Activated CD4-positive, alpha-beta T cell treated with anti-CD3 and anti-CD28 coated beads for 1 hour (primary cell): ENCODE data around the gene PRKCB.

ENCODE experiments used
- DNase-seq: peaks from one replicate; pipeline ENCODE4 v3.0.0-alpha.2; 2020

Gene PRKCB

GRCh38 chr16:23969468-23970297, 133.9 kb downstream of the PRKCB start:
- no peak for DNase-seq

GRCh38 chr16:23974223-23974622, 138.4 kb downstream of the PRKCB start:
- DNase-seq, result no peak

DNA sequence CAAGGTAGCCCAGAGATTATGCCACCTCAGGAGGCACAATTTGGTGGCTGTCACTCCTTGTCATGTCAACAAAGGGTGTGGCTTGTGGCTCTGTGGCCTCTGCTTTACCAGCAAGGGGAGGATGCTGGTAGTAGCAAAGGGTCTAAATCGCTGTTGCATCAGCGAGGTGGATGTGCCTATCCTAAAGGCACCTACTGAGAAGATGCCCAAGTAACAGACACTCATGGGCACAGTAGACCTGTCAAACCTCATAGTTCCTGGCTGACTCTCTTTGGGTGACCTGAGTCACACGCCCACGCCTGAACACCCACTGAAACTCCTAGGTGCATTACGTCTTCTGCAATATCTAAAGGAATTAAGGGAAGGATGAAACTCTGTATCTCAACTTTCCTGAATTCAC, 139.5 kb downstream of the PRKCB start:
- DNase-seq, result no peak

DNA sequence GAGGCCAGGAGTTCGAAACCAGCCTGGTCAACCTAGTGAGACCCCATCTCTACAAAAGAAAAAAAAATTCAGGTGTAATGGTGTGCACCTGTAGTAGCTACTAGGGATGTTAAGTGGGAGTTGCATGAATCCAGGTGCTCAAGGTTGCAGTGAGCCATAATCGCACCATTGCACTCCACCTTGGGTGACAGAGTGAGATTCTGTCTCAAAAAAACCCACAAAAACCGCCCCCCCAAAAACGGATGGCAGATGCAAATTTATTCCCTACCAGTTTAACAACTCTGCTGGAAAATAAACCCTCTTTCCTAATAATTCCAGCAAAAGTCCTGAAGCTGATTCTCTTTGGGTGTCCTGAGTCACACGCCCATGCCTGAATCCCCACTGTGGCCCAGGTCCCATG, 140.3 kb downstream of the PRKCB start:
- DNase-seq, result no peak

- no peak for DNase-seq
These were observed 140.7 kb downstream of the PRKCB start for GRCh38 chr16:23976524-23976923.

GRCh38 chr16:23979441-23979840, 143.7 kb downstream of the PRKCB start:
- no peak for DNase-seq

- no peak for DNase-seq
These were observed 144.2 kb downstream of the PRKCB start for GRCh38 chr16:23979982-23980381.

- DNase-seq, result no peak
These were observed 145.9 kb downstream of the PRKCB start for GRCh38 chr16:23981429-23982399.

DNA sequence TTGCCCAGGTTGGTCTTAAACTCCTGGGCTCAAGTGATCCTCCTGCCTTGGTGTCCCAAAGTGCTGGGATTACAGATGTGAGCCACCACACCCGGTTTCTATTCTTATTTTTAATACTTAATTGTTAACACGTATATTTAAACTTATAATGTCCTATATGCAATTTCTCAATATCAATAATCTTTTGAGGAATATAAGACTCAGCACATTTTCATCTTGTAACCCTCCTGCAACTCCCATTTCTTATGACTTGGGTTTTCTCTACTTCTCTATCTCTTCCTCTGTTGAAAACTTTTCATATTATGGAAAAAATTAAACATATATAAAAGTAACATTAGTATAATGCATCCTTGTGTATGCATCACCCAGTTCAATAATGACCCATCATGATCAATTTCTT, 150.7 kb downstream of the PRKCB start:
- no peak for DNase-seq

- no peak for DNase-seq
These were observed 151.7 kb downstream of the PRKCB start for GRCh38 chr16:23987443-23987842.

GRCh38 chr16:23990507-23990906, 154.7 kb downstream of the PRKCB start:
- DNase-seq, result no peak

DNA sequence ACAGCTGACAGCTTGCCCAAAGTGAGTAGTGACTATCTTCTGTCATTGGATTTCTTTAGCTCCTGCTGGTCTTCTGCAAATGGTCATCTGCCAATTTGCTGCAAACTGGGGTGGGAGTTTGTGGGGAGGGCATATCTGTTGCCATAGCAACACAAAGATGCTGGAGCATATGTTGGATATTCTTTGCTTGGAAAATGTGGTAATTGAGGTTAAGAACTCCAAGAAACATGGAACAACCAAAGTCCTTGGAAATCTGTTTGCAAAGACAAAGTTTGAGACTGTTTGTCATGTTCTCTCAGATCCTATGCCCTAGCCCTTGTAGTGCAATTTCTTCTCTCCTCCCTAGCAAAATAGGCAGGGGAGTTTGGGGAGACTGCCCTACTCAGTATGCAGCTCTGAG, 155.3 kb downstream of the PRKCB start:
- no peak for DNase-seq

DNA sequence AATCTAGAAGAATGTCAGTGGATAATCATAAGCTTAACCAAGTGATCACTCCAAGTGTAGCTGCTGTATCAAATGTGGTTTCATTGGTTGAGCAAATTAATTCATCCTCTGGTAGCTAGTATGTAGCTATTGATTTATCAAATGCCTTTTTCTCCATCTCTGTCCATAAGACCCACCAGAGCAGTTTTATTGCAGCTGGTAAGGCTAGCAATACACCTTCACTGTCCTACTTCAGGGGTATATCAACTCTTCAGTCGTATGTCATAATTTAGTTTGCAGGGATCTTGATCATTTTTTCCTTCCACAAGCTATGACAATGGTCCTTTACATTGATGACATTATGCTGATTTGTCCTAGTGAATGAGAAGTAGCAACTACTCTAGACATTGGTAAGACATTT, 158.8 kb downstream of the PRKCB start:
- no peak for DNase-seq

GRCh38 chr16:23996258-23996955, 160.6 kb downstream of the PRKCB start:
- DNase-seq, result no peak

GRCh38 chr16:23998771-23999170, 163.0 kb downstream of the PRKCB start:
- DNase-seq, result no peak

GRCh38 chr16:23999663-24000062, 163.9 kb downstream of the PRKCB start:
- DNase-seq, result no peak

GRCh38 chr16:24001710-24002109, 165.9 kb downstream of the PRKCB start:
- DNase-seq, result no peak

DNA sequence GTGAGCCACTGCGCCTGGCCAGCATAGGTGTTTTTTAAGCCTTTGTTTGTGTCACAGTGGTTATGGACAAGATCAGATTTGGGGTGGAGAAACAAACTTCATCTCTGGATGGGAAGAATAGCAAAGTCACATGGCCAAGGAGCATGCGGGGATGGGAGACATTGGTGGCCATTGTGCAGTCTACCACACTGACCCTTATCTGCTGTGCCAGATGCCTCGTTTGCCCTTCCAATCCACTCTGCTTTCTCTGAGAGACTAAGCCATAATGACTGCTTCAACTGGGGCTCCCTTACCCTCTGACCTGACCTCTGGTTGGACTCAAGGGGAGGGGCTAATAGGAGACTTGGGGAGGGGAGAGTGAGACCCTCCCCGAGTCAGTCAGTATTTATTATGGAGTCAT, 166.8 kb downstream of the PRKCB start:
- no peak for DNase-seq

GRCh38 chr16:24005577-24005976, 169.8 kb downstream of the PRKCB start:
- DNase-seq, result no peak

GRCh38 chr16:24007391-24007790, 171.6 kb downstream of the PRKCB start:
- no peak for DNase-seq

DNA sequence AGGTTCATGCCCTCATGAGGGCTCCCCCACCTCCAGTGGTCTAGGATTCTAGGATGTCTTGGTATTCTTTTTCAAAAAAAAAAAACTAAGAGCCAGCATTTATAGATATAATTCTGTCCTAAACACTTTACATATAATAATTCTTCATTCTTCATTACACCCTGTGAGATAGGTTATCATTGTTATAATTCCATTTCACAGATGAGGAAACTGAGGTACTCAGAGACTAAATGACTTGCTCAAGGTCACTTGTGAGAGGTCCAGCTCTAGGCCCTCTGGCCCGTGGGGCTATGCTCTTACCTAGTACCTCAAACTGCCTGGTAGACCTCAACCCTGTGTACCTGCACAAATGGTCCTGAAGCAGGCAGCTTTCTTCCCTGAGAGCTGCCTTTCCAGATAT, 172.2 kb downstream of the PRKCB start:
- DNase-seq, result no peak

- no peak for DNase-seq
These were observed 173.3 kb downstream of the PRKCB start for GRCh38 chr16:24009098-24009497.

GRCh38 chr16:24009955-24010354, 174.2 kb downstream of the PRKCB start:
- DNase-seq, result no peak
